Endothelial cell of umbilical vein (primary cell): ENCODE data around the gene AWAT2. TPM values are rescaled to one million over a fixed set of nuclear protein-coding genes. Genes with fewer than 3 reads are reported as not detected.

ENCODE experiments used
- BruUV-seq: library from RNA; stranded (reverse); fragments of 400-500 nt; replicated peaks from 2 replicates; lab custom pipeline; 2021; lab: Mats Ljungman, UMichigan
- CTCF ChIA-PET: fragments of 300-600, 350-600 bp; sonication (Branson Sonifier 250); formaldehyde crosslinking; loops from one replicate; lab custom pipeline; 2021; ENCODE audit warnings: antibody characterized with exemption, inconsistent platforms; lab: Charles Lee
- POLR2A ChIA-PET: fragments of 300-600, 350-600 bp; sonication (Branson Sonifier 250); formaldehyde crosslinking; loops from one replicate; lab custom pipeline; 2021; ENCODE audit warnings: antibody characterized with exemption, inconsistent platforms; lab: Charles Lee
- DNase-seq: peaks from one replicate; pipeline ENCODE4 v3.0.0-alpha.2; 2011; ENCODE audit warnings: low read depth, low spot score
- FAIRE-seq: peaks from 2 replicates; lab custom pipeline; 2011; peaks lifted over from hg19 to GRCh38; lab: Jason Lieb, UNC
- H2AFZ ChIP-seq: 2 replicates; pipeline ENCODE4 v1.6.0; 2012; ENCODE audit warnings: low read depth, low read length, control low read depth, inconsistent platforms
- H3K27ac ChIP-seq: 2 replicates; pipeline ENCODE4 v1.5.1; 2011; ENCODE audit warnings: low read depth, mild to moderate bottlenecking, control low read depth, low read length, moderate library complexity; ENCODE audit not compliant: insufficient read depth
- H3K27me3 ChIP-seq, 2 experiments: 2 replicates each; pipeline versions ENCODE4 v1.6.0 to v1.6.1; 2011; ENCODE audit warnings: low read length in 2 of 2, mixed read lengths in 1 of 2; ENCODE audit not compliant: control insufficient read depth in 2 of 2, insufficient read depth in 2 of 2
- H3K36me3 ChIP-seq, 2 experiments: 2 replicates in 1 of 2; 3 replicates in 1 of 2; pipeline ENCODE4 v1.5.1; 2011; ENCODE audit warnings: low read length in 2 of 2, mild to moderate bottlenecking in 1 of 2, moderate library complexity in 1 of 2; ENCODE audit not compliant: control insufficient read depth in 2 of 2, insufficient read depth in 2 of 2; ENCODE audit errors: extremely low read depth in 1 of 2
- H3K4me1 ChIP-seq: 3 replicates; pipeline ENCODE4 v1.5.1; 2011; ENCODE audit warnings: mild to moderate bottlenecking, low read length; ENCODE audit not compliant: control insufficient read depth, insufficient read depth; ENCODE audit errors: extremely low read depth
- H3K4me2 ChIP-seq: 2 replicates; pipeline ENCODE4 v1.6.1; 2011; ENCODE audit warnings: low read length, control low read depth, mixed read lengths; ENCODE audit not compliant: insufficient read depth
- H3K4me3 ChIP-seq, 3 experiments: fragments of 200-600 bp in 1 of 3; sonication (generic), shearing (Covaris generic) in 1 of 3; replicated peaks in 1 of 3; 2 replicates each; pipeline ENCODE4 v1.5.1; 2011 to 2016; ENCODE audit warnings: control low read depth in 3 of 3, low read length in 3 of 3, mild to moderate bottlenecking in 2 of 3, inconsistent platforms in 1 of 3, low read depth in 1 of 3, moderate library complexity in 1 of 3; ENCODE audit not compliant: insufficient read depth in 1 of 3
- H3K79me2 ChIP-seq: 2 replicates; pipeline ENCODE4 v1.6.0; 2012; ENCODE audit warnings: low read length, inconsistent platforms; ENCODE audit not compliant: control insufficient read depth, insufficient read depth
- H3K9ac ChIP-seq: replicated peaks from 2 replicates; pipeline ENCODE3; 2011; ENCODE audit warnings: low read length, control low read depth; ENCODE audit not compliant: insufficient read depth; ENCODE audit errors: extremely low read depth
- H3K9me1 ChIP-seq: replicated peaks from 3 replicates; pipeline ENCODE4 v1.6.0; 2011; ENCODE audit warnings: mild to moderate bottlenecking, low read length; ENCODE audit not compliant: control insufficient read depth, insufficient read depth; ENCODE audit errors: extremely low read depth
- H3K9me3 ChIP-seq: replicated peaks from 2 replicates; pipeline ENCODE4 v1.5.1; 2012; ENCODE audit warnings: low read length, inconsistent platforms; ENCODE audit not compliant: control insufficient read depth, insufficient read depth
- H4K20me1 ChIP-seq: replicated peaks from 2 replicates; pipeline ENCODE3; 2011; ENCODE audit warnings: mild to moderate bottlenecking, low read length; ENCODE audit not compliant: control insufficient read depth, insufficient read depth; ENCODE audit errors: extremely low read depth
- CTCF ChIP-seq, 2 donors: IDR thresholded peaks; 1 replicate in 1 of 2; 2 replicates in 1 of 2; pipeline ENCODE4 v1.5.1; 2011; ENCODE audit warnings: low read length in 2 of 2, mild to moderate bottlenecking in 2 of 2, moderate library complexity in 2 of 2, control low read depth in 1 of 2, inconsistent platforms in 1 of 2, low read depth in 1 of 2; ENCODE audit not compliant: insufficient read depth in 1 of 2; ENCODE audit errors: extremely low read depth in 1 of 2
- EZH2 ChIP-seq: IDR thresholded peaks from 2 replicates; pipeline ENCODE4 v1.6.1; 2012; ENCODE audit warnings: borderline replicate concordance, low read depth, mild to moderate bottlenecking, moderate library complexity, low read length, inconsistent platforms; ENCODE audit not compliant: severe bottlenecking
- FOS ChIP-seq: IDR thresholded peaks from 2 replicates; pipeline ENCODE4 v1.6.1; 2011; ENCODE audit warnings: mild to moderate bottlenecking, low read length, moderate library complexity, borderline replicate concordance; ENCODE audit not compliant: insufficient read depth
- GATA2 ChIP-seq: IDR thresholded peaks from 2 replicates; pipeline ENCODE4 v1.7.0; 2011; ENCODE audit warnings: low read depth, mild to moderate bottlenecking, moderate library complexity, mixed read lengths, low read length; ENCODE audit not compliant: insufficient read length, insufficient read depth
- JUN ChIP-seq: IDR thresholded peaks from 2 replicates; pipeline ENCODE4 v1.6.1; 2011; ENCODE audit warnings: borderline replicate concordance, low read depth; ENCODE audit not compliant: insufficient read length, insufficient read depth
- MAX ChIP-seq: IDR thresholded peaks from 2 replicates; pipeline ENCODE4 v1.6.1; 2011; ENCODE audit not compliant: insufficient read depth, insufficient read length
- MYC ChIP-seq: IDR thresholded peaks from one replicate; pipeline ENCODE4 v1.6.1; 2011; ENCODE audit warnings: mild to moderate bottlenecking, low read depth, low read length
- POLR2A ChIP-seq: IDR thresholded peaks from 2 replicates; pipeline ENCODE4 v1.6.1; 2012; ENCODE audit warnings: low read depth, mild to moderate bottlenecking, control low read depth, low read length
- POLR2AphosphoS5 ChIP-seq: IDR thresholded peaks from 2 replicates; pipeline ENCODE4 v1.6.1; 2012; ENCODE audit warnings: low read depth, mild to moderate bottlenecking, control low read depth, low read length, moderate library complexity; ENCODE audit not compliant: insufficient read depth
- dilution Hi-C: fragments of 300-500 bp; cut with MboI; formaldehyde crosslinking; loops from one replicate; pipeline ENCODE4 v1.15.0; 2019; ENCODE audit warnings: low sequenced_read_pairs; ENCODE audit not compliant: extremely low pct_ligation_motif_present
- intact Hi-C: fragments of 100-400 bp; cut with micrococcal nuclease; formaldehyde crosslinking; loops from one replicate; pipeline ENCODE4 v1.10.0; 2022
- polyA plus RNA-seq, 4 experiments: library from polyadenylated mRNA; depleted of rRNA in 3 of 4; stranded (reverse) in 3 of 4; unstranded in 1 of 4; fragments of >200 nt; gene quantifications; 2 replicates each; pipeline versions ENCODE4 v1.2.1 to v1.2.3, GENCODE V29; 2011 to 2012; ENCODE audit warnings: missing spikeins in 1 of 4
- total RNA-seq: library from RNA; stranded (reverse); gene quantifications from 2 replicates; pipeline ENCODE4 v1.2.3, GENCODE V29; 2021

Gene AWAT2
- total and polyA plus RNA-seq, 2 donors (not counting 3 experiments of a cell fraction or from before 2014, with no cell fraction given), result 0.20 to 0.29 TPM

- dilution Hi-C loops (no loop called here), intact Hi-C loops (no loop called here)
- no peak for DNase-seq
- ChIA-PET POLR2A (no interaction called here), CTCF (no interaction called here)
- Histone ChIP-seq H2AFZ (no peak overlapping the region), H3K9me1 (no peaks in the 10 kb centered on the region), H3K9ac (no peak overlapping the region), H3K27me3 (no peaks in the 10 kb centered on the region), H3K36me3 (no peaks in the 10 kb centered on the region), H3K9me3 (no peaks in the 10 kb centered on the region), H3K4me2 (no peak overlapping the region), H3K4me3 (no peak overlapping the region), H3K79me2 (no peaks in the 10 kb centered on the region), H3K27ac (no peak overlapping the region), H4K20me1 (no peaks in the 10 kb centered on the region), H3K4me1 (no peaks in the 10 kb centered on the region)
- BruUV-seq, result no TSS peak
- TF ChIP-seq POLR2A (no peak), FOS (no peak), CTCF (IDR thresholded peaks at IDR 0.05; ENCODE audit: extremely low read depth in 1 of 2, insufficient read depth in 1 of 2, low read depth in 1 of 2, low read length in 2 of 2) (no peak), JUN (no peak), GATA2 (no peak), MAX (no peak), POLR2AphosphoS5 (no peak), MYC (no peak), EZH2 (no peak)
- FAIRE-seq, result no peak
Measured at GRCh38 chrX:70054391-70054790, 4.7 kb upstream of the AWAT2 start.
